ENCODE data around the gene KLHL26.

- TF ChIP-seq POLR2A (IDR thresholded peaks at IDR 0.05) (no peak), CTCF (IDR thresholded peaks at IDR 0.05) (no peak)
These were observed 18.5 kb downstream of the KLHL26 start for GRCh38 chr19:18655173-18655844.
